Measurements from ENCODE around the gene SP6.

- TF ChIP-seq CTCF (IDR thresholded peaks at IDR 0.05; ENCODE audit: poor library complexity) (no peak), EZH2 (IDR thresholded peaks at IDR 0.05; ENCODE audit: borderline replicate concordance) (no peak)
Observed at GRCh38 chr17:47839071-47839470, 11.9 kb downstream of the SP6 start.

All from hepatocyte (in vitro differentiated cells).